Measurements from ENCODE around the gene RHO.

Gene RHO

GRCh38 chr3:129561619-129562248 lies 33.3 kb downstream of the RHO start:
- DNase-seq = no peak

- no peak for DNase-seq
These were observed 34.4 kb downstream of the RHO start for GRCh38 chr3:129562803-129563202.

- DNase-seq = no peak
These were observed 34.9 kb downstream of the RHO start for GRCh38 chr3:129563332-129563731.

GRCh38 chr3:129563850-129564535 lies 35.6 kb downstream of the RHO start:
- no peak for DNase-seq

- DNase-seq = no peak
These were observed 36.7 kb downstream of the RHO start for GRCh38 chr3:129564981-129565644.

GRCh38 chr3:129565902-129566301 lies 37.5 kb downstream of the RHO start:
- no peak for DNase-seq

GRCh38 chr3:129567176-129567705 lies 38.8 kb downstream of the RHO start:
- DNase-seq = no peak

- no peak for DNase-seq
These were observed 39.5 kb downstream of the RHO start for GRCh38 chr3:129567939-129568338.

GRCh38 chr3:129569856-129570255 lies 41.4 kb downstream of the RHO start:
- no peak for DNase-seq

GRCh38 chr3:129571605-129572547 lies 43.4 kb downstream of the RHO start:
- no peak for DNase-seq

- DNase-seq = no peak
These were observed 44.2 kb downstream of the RHO start for GRCh38 chr3:129572603-129573002.

GRCh38 chr3:129573493-129573892 lies 45.1 kb downstream of the RHO start:
- DNase-seq = no peak

- DNase-seq = no peak
These were observed 45.8 kb downstream of the RHO start for GRCh38 chr3:129574206-129574605.

GRCh38 chr3:129575233-129575996 lies 47.0 kb downstream of the RHO start:
- DNase-seq = no peak

- DNase-seq = no peak
These were observed 47.6 kb downstream of the RHO start for GRCh38 chr3:129575997-129576384.

GRCh38 chr3:129576514-129577352 lies 48.3 kb downstream of the RHO start:
- DNase-seq = peak; percentile 42 to 45 (median 44)

GRCh38 chr3:129577366-129577765 lies 48.9 kb downstream of the RHO start:
- peak in 1 of 3 donors; percentile 20 for DNase-seq

GRCh38 chr3:129577925-129578786 lies 49.7 kb downstream of the RHO start:
- DNase-seq = peak; percentile 65 to 74 (median 68)

- DNase-seq = no peak
These were observed 51.6 kb downstream of the RHO start for GRCh38 chr3:129579991-129580390.

- DNase-seq = no peak
These were observed 53.2 kb downstream of the RHO start for GRCh38 chr3:129581623-129582022.

Measured in suppressor macrophage treated with lipopolysaccharide for 1 hour (primary cell).